IMR-90 (cell line): ENCODE results near the gene CD300LG. TPM values are rescaled to one million over a fixed set of nuclear protein-coding genes. Genes with fewer than 3 reads are reported as not detected.

ENCODE experiments used
- ATAC-seq: fragments of 200-7000 bp; cut with Tn5 transposase; 2 replicates; pipeline ENCODE4 v1.9.1; 2020; ENCODE audit warnings: low read depth, mild to moderate bottlenecking, moderate library complexity
- BruUV-seq: library from RNA; stranded (reverse); fragments of 400-500 nt; replicated peaks from 2 replicates; lab custom pipeline; 2021; lab: Mats Ljungman, UMichigan
- CTCF ChIA-PET: fragments of 300-600 bp; formaldehyde crosslinking; extraction: SDS; loops from one replicate; lab custom pipeline; 2021; ENCODE audit warnings: antibody characterized with exemption; lab: Yijun Ruan, JAX
- POLR2A ChIA-PET: fragments of 300-600 bp; sonication (Branson Sonifier 250); formaldehyde crosslinking; loops from one replicate; lab custom pipeline; 2022; ENCODE audit warnings: antibody characterized with exemption; ENCODE audit not compliant: unreplicated experiment; lab: Charles Lee
- DNase-seq: peaks from one replicate; pipeline ENCODE4 v3.0.0; 2013
- H2AFZ ChIP-seq: replicated peaks from 2 replicates; pipeline ENCODE3; 2013; ENCODE audit warnings: low read length, mild to moderate bottlenecking; ENCODE audit not compliant: poor library complexity
- H2AK5ac ChIP-seq: 2 replicates; pipeline ENCODE4 v1.6.1; 2013; ENCODE audit warnings: low read depth, low read length, inconsistent platforms
- H2AK9ac ChIP-seq: replicated peaks from 2 replicates; pipeline ENCODE3; 2013; ENCODE audit warnings: mild to moderate bottlenecking, low read depth, low read length, moderate library complexity; ENCODE audit not compliant: poor library complexity
- H2BK120ac ChIP-seq: 2 replicates; pipeline ENCODE4 v1.6.1; 2013; ENCODE audit warnings: low read depth, low read length, inconsistent platforms
- H2BK15ac ChIP-seq: 3 replicates; pipeline ENCODE4 v1.6.1; 2013; ENCODE audit warnings: low read depth, low read length, inconsistent platforms
- H2BK20ac ChIP-seq: 2 replicates; pipeline ENCODE4 v1.6.1; 2013; ENCODE audit warnings: low read depth, mild to moderate bottlenecking, inconsistent platforms, low read length, moderate library complexity
- H2BK5ac ChIP-seq: 2 replicates; pipeline ENCODE4 v1.6.1; 2013; ENCODE audit warnings: mild to moderate bottlenecking, low read depth, low read length, inconsistent platforms; ENCODE audit not compliant: poor library complexity, severe bottlenecking
- H3K14ac ChIP-seq: replicated peaks from 2 replicates; pipeline ENCODE4 v1.6.1; 2013; ENCODE audit warnings: low read depth, low read length, inconsistent platforms
- H3K18ac ChIP-seq: 2 replicates; pipeline ENCODE4 v1.6.1; 2013; ENCODE audit warnings: low read depth, low read length, control low read depth
- H3K23ac ChIP-seq: 2 replicates; pipeline ENCODE4 v1.6.1; 2013; ENCODE audit warnings: low read depth, low read length, inconsistent platforms
- H3K27ac ChIP-seq: 2 replicates; pipeline ENCODE4 v1.5.1; 2013; ENCODE audit warnings: mild to moderate bottlenecking, control low read depth, low read length; ENCODE audit not compliant: insufficient read depth
- H3K27me3 ChIP-seq: 2 replicates; pipeline ENCODE4 v1.6.1; 2013; ENCODE audit warnings: low read length; ENCODE audit not compliant: control insufficient read depth, insufficient read depth
- H3K36me3 ChIP-seq: 2 replicates; pipeline ENCODE4 v1.6.1; 2013; ENCODE audit warnings: low read length, mixed read lengths; ENCODE audit not compliant: control insufficient read depth, insufficient read depth
- H3K4ac ChIP-seq: 2 replicates; pipeline ENCODE4 v1.6.1; 2013; ENCODE audit warnings: low read depth, low read length, inconsistent platforms
- H3K4me1 ChIP-seq: 2 replicates; pipeline ENCODE4 v1.6.1; 2013; ENCODE audit warnings: low read length, mixed read lengths; ENCODE audit not compliant: control insufficient read depth, insufficient read depth
- H3K4me2 ChIP-seq: 2 replicates; pipeline ENCODE4 v1.6.1; 2013; ENCODE audit warnings: low read depth, mild to moderate bottlenecking, control low read depth, low read length, moderate library complexity
- H3K4me3 ChIP-seq: 2 replicates; pipeline ENCODE4 v1.5.1; 2013; ENCODE audit warnings: low read depth, mild to moderate bottlenecking, control low read depth, low read length, moderate library complexity; ENCODE audit not compliant: insufficient read depth
- H3K56ac ChIP-seq: 2 replicates; pipeline ENCODE4 v1.6.1; 2013; ENCODE audit warnings: low read length, inconsistent platforms; ENCODE audit not compliant: insufficient read depth; ENCODE audit errors: extremely low read depth
- H3K79me1 ChIP-seq, 2 experiments: 2 replicates each; pipeline ENCODE4 v1.6.1; 2013; ENCODE audit warnings: low read length in 2 of 2, inconsistent platforms in 1 of 2, low read depth in 1 of 2
- H3K9ac ChIP-seq: 2 replicates; pipeline ENCODE4 v1.6.1; 2013; ENCODE audit warnings: low read depth, low read length, control low read depth
- H3K9me1 ChIP-seq: 2 replicates; pipeline ENCODE4 v1.6.1; 2013; ENCODE audit warnings: low read length, inconsistent platforms; ENCODE audit not compliant: insufficient read depth
- H3K9me3 ChIP-seq: 2 replicates; pipeline ENCODE4 v1.6.1; 2013; ENCODE audit warnings: low read length; ENCODE audit not compliant: control insufficient read depth, insufficient read depth
- H4K20me1 ChIP-seq: 2 replicates; pipeline ENCODE4 v1.6.1; 2013; ENCODE audit warnings: low read length, inconsistent platforms; ENCODE audit not compliant: insufficient read depth
- H4K5ac ChIP-seq: 2 replicates; pipeline ENCODE4 v1.6.1; 2013; ENCODE audit warnings: mild to moderate bottlenecking, low read depth, low read length, control low read depth
- H4K8ac ChIP-seq, 2 experiments: 2 replicates each; pipeline ENCODE4 v1.6.1; 2013; ENCODE audit warnings: low read depth in 2 of 2, low read length in 2 of 2, control low read depth in 1 of 2, inconsistent platforms in 1 of 2
- H4K91ac ChIP-seq: 2 replicates; pipeline ENCODE4 v1.6.1; 2013; ENCODE audit warnings: low read depth, low read length, inconsistent platforms; ENCODE audit not compliant: insufficient read depth
- BHLHE40 ChIP-seq: fragments of 150-350 bp; IDR thresholded peaks from 2 replicates; pipeline ENCODE4 v1.6.1; 2016; ENCODE audit warnings: mild to moderate bottlenecking, low read depth, low read length
- CEBPB ChIP-seq: IDR thresholded peaks from 2 replicates; pipeline ENCODE4 v1.6.1; 2012; ENCODE audit warnings: low read depth, low read length, improper control_type of control experiment
- CHD1 ChIP-seq: IDR thresholded peaks from 2 replicates; pipeline ENCODE4 v1.6.1; 2012; ENCODE audit warnings: low read depth, low read length, improper control_type of control experiment
- FOS ChIP-seq: fragments of 150-350 bp; IDR thresholded peaks from 2 replicates; pipeline ENCODE4 v1.6.1; 2016; ENCODE audit warnings: low read depth, low read length
- NFE2L2 ChIP-seq: fragments of 150-350 bp; IDR thresholded peaks from 2 replicates; pipeline ENCODE4 v1.6.1; 2016; ENCODE audit warnings: low read depth, mild to moderate bottlenecking, low read length
- POLR2A ChIP-seq: IDR thresholded peaks from 2 replicates; pipeline ENCODE4 v1.6.1; 2012; ENCODE audit warnings: mild to moderate bottlenecking, low read depth, low read length
- RCOR1 ChIP-seq: IDR thresholded peaks from 2 replicates; pipeline ENCODE4 v1.6.1; 2012; ENCODE audit warnings: mild to moderate bottlenecking, low read length, improper control_type of control experiment; ENCODE audit not compliant: insufficient replicate concordance
- RFX5 ChIP-seq: IDR thresholded peaks from 2 replicates; pipeline ENCODE4 v1.8.0; 2012; ENCODE audit warnings: low read depth, mild to moderate bottlenecking, low read length, moderate library complexity
- WGBS, 2 experiments: methylation state at CpG; one replicate each; pipeline versions ENCODE4 v1.1.5 to v1.1.7; 2013; ENCODE audit warnings: missing lambda C conversion rate in 2 of 2; ENCODE audit not compliant: insufficient read length in 1 of 2; ENCODE audit errors: extremely low coverage in 2 of 2; 5-methylcytosine and 5-hydroxymethylcytosine counted together
- dilution Hi-C: fragments of 300-500 bp; cut with HindIII; formaldehyde crosslinking; loops from one replicate; pipeline ENCODE4 v1.14.3; 2018; ENCODE audit warnings: low sequenced_read_pairs; ENCODE audit not compliant: unreplicated experiment
- in situ Hi-C: fragments of 300-500 bp; cut with MboI; formaldehyde crosslinking; loops from 3 replicates; pipeline ENCODE4 v1.14.3; 2019; ENCODE audit warnings: low sequenced_read_pairs, inconsistent platforms, mixed read lengths
- intact Hi-C: fragments of 100-400 bp; cut with micrococcal nuclease; formaldehyde crosslinking; loops from 2 replicates; pipeline ENCODE4 v1.10.0; 2022
- polyA plus RNA-seq, 3 experiments: library from polyadenylated mRNA; depleted of rRNA; stranded (reverse); fragments of >200 nt; gene quantifications; 2 replicates each; pipeline ENCODE4 v1.2.3, GENCODE V29; 2012; ENCODE audit warnings: low replicate concordance in 1 of 3
- total RNA-seq: library from RNA; depleted of rRNA; stranded (reverse); fragments of >200 nt; gene quantifications from 2 replicates; pipeline ENCODE4 v1.2.3, GENCODE V29; 2012
- TF ChIP-seq, protein P1 (sequence below): fragments of 150-350 bp; IDR thresholded peaks from 2 replicates; pipeline ENCODE4 v1.6.1; 2016; ENCODE audit warnings: low read depth, mild to moderate bottlenecking, low read length, moderate library complexity, borderline replicate concordance
- TF ChIP-seq, protein P2 (sequence below): conservative IDR thresholded peaks from 2 replicates; pipeline ENCODE4 v1.5.1; 2012; ENCODE audit warnings: mild to moderate bottlenecking, low read depth, low read length, improper control_type of control experiment
- TF ChIP-seq, protein P3 (sequence below): fragments of 150-350 bp; IDR thresholded peaks from 2 replicates; pipeline ENCODE4 v1.6.1; 2017; ENCODE audit warnings: mild to moderate bottlenecking, antibody characterized with exemption, low read length, low read depth

CD300LG gene
- total and polyA plus RNA-seq, 2 of the 4 experiments (the other 2 are of a cell fraction) = not detected

DNA sequence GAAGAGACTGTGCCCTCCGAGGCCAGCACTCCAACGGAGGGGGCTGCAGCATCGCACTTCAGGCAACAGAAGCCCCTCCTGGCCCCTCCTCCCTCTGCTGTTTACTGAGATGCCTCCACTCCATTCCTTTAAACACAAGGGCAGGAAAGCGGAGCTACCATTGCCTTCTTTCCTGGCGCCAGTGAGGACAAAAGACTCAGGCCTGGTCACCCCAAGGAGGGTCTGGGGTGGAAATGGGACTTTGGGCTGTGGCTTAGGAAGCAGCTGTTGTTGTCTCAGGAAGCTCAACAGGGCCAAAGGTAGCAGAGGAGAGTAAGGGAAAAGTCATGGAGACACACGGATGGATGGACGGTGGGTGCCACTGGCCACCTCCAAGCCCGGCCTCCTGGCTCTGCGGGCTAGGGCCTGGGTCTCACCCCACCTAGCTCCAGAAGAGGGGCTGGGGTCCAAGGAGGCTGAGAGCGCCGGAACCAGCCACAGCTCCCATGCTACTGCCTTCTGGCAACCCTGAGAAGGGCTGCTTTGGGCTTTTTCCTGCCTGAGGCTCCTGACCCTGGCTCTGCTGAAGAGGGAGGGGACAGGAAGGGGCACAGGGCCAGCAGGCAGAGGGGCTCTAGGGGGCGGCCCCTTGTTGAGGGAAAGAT, 11.1 kb downstream of the CD300LG start:
- no peak overlapping the region for H4K91ac ChIP-seq
- DNase-seq (no peak), ATAC-seq (no peak)
- H3K9ac ChIP-seq = no peak overlapping the region
- no peak overlapping the region for H2BK20ac ChIP-seq
- H2BK5ac ChIP-seq = no peak overlapping the region
- H3K4me2 ChIP-seq = no peak overlapping the region
- no peak overlapping the region for H3K56ac ChIP-seq
- no peak overlapping the region for H2AK9ac ChIP-seq
- WGBS, 2 experiments = 57% methylated on average over 7 of the region's 12 CpGs; no CpG with 5 or more reads in 1 of the 2 experiments
- no peaks in the 10 kb centered on the region for H3K4me1 ChIP-seq
- no peak overlapping the region for H3K4ac ChIP-seq
- H4K8ac ChIP-seq = no peak overlapping the region
- H3K36me3 ChIP-seq = no peaks in the 10 kb centered on the region
- H3K27me3 ChIP-seq = peaks cover 94% of the 10 kb centered on the region
- H3K79me1 ChIP-seq = no peaks in the 10 kb centered on the region
- no peak overlapping the region for H2AK5ac ChIP-seq
- ChIA-PET CTCF (interaction anchor here (4.2 kb wide), 1 partner anchor 12 kb away, joined by 21 read pairs; no protein-coding TSS in a partner anchor), POLR2A (no interaction called here)
- H3K4me3 ChIP-seq = no peak overlapping the region
- in situ Hi-C loops (no loop called here), intact Hi-C loops (no loop called here), dilution Hi-C loops (no loop called here)
- H3K18ac ChIP-seq = no peak overlapping the region
- no peak overlapping the region for H4K5ac ChIP-seq
- no peak overlapping the region for H3K23ac ChIP-seq
- no peak overlapping the region for H2BK15ac ChIP-seq
- TF ChIP-seq NFE2L2 = no peak
- TF ChIP-seq, protein P1, sequence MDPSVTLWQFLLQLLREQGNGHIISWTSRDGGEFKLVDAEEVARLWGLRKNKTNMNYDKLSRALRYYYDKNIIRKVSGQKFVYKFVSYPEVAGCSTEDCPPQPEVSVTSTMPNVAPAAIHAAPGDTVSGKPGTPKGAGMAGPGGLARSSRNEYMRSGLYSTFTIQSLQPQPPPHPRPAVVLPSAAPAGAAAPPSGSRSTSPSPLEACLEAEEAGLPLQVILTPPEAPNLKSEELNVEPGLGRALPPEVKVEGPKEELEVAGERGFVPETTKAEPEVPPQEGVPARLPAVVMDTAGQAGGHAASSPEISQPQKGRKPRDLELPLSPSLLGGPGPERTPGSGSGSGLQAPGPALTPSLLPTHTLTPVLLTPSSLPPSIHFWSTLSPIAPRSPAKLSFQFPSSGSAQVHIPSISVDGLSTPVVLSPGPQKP = no peak
- TF ChIP-seq CHD1 = no peak
- no peak for TF ChIP-seq RFX5
- no peak for TF ChIP-seq CEBPB
- TF ChIP-seq FOS = no peak
- no peak for TF ChIP-seq RCOR1
- TF ChIP-seq BHLHE40 = no peak
- TF ChIP-seq, protein P2, sequence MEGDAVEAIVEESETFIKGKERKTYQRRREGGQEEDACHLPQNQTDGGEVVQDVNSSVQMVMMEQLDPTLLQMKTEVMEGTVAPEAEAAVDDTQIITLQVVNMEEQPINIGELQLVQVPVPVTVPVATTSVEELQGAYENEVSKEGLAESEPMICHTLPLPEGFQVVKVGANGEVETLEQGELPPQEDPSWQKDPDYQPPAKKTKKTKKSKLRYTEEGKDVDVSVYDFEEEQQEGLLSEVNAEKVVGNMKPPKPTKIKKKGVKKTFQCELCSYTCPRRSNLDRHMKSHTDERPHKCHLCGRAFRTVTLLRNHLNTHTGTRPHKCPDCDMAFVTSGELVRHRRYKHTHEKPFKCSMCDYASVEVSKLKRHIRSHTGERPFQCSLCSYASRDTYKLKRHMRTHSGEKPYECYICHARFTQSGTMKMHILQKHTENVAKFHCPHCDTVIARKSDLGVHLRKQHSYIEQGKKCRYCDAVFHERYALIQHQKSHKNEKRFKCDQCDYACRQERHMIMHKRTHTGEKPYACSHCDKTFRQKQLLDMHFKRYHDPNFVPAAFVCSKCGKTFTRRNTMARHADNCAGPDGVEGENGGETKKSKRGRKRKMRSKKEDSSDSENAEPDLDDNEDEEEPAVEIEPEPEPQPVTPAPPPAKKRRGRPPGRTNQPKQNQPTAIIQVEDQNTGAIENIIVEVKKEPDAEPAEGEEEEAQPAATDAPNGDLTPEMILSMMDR = no peak
- TF ChIP-seq, protein P3, sequence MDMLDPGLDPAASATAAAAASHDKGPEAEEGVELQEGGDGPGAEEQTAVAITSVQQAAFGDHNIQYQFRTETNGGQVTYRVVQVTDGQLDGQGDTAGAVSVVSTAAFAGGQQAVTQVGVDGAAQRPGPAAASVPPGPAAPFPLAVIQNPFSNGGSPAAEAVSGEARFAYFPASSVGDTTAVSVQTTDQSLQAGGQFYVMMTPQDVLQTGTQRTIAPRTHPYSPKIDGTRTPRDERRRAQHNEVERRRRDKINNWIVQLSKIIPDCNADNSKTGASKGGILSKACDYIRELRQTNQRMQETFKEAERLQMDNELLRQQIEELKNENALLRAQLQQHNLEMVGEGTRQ = no peak
- TF ChIP-seq POLR2A = no peak
- no peak overlapping the region for H2AFZ ChIP-seq
- no peak overlapping the region for H3K27ac ChIP-seq
- no TSS peak for BruUV-seq
- H4K20me1 ChIP-seq = no peaks in the 10 kb centered on the region
- H3K14ac ChIP-seq = no peak overlapping the region
- H3K9me3 ChIP-seq = no peaks in the 10 kb centered on the region
- H2BK120ac ChIP-seq = no peak overlapping the region
- H3K9me1 ChIP-seq = no peaks in the 10 kb centered on the region
